SW480 (cell line): ENCODE results near the gene RHBG.
"Not testable (repeated sequence)": the region's sequence is repeated elsewhere in the genome, so short reads cannot be mapped to it uniquely, and the experiment has no call there.

Experiments used
- DNase-seq: peaks from one replicate; pipeline ENCODE4 v3.0.0-alpha.2; 2016; ENCODE audit warnings: low spot score

RHBG gene

GRCh38 chr1:156368889-156369684 lies at the start of gene RHBG:
Gene RHBG, plus strand, starts transcription at chr1:156369211. Its CDS starts 39 bp downstream, at chr1:156369250.
- DNase-seq: peak; percentile 55

GRCh38 chr1:156319664-156320063 lies 49.3 kb upstream of the RHBG start:
- peak; percentile 46 for DNase-seq

GRCh38 chr1:156320560-156320959 lies 48.5 kb upstream of the RHBG start:
- DNase-seq: no peak

GRCh38 chr1:156323179-156323578 lies 45.8 kb upstream of the RHBG start:
- DNase-seq: not testable (repeated sequence)

GRCh38 chr1:156336242-156336641 lies 32.8 kb upstream of the RHBG start:
- DNase-seq: no peak

- no peak for DNase-seq
Observed at GRCh38 chr1:156337052-156337887, 31.7 kb upstream of the RHBG start.

- no peak for DNase-seq
Observed at GRCh38 chr1:156337888-156338179, 31.2 kb upstream of the RHBG start.

GRCh38 chr1:156338180-156338976 lies 30.6 kb upstream of the RHBG start, which contains the start of the genes CCT3 and TSACC:
Gene CCT3, minus strand, starts transcription at chr1:156338292. Its CDS starts 108 bp downstream, at chr1:156338184.
Gene TSACC, plus strand, starts transcription at chr1:156338526. Its CDS starts 1,232 bp downstream, at chr1:156339758.
- DNase-seq: peak; percentile 99

- DNase-seq: no peak
Observed at GRCh38 chr1:156342166-156342955, 26.6 kb upstream of the RHBG start.

GRCh38 chr1:156344409-156344808 lies 24.6 kb upstream of the RHBG start:
- DNase-seq: no peak

- DNase-seq: not testable (repeated sequence)
Observed at GRCh38 chr1:156346035-156346434, 23.0 kb upstream of the RHBG start.

- no peak for DNase-seq
Observed at GRCh38 chr1:156346636-156347035, 22.4 kb upstream of the RHBG start.

- no peak for DNase-seq
Observed at GRCh38 chr1:156347331-156347730, 21.7 kb upstream of the RHBG start.

GRCh38 chr1:156352481-156352880 lies 16.5 kb upstream of the RHBG start:
- DNase-seq: not testable (repeated sequence)

- no peak for DNase-seq
Observed at GRCh38 chr1:156356262-156356874, 12.6 kb upstream of the RHBG start.

- DNase-seq: peak; percentile 75
Observed at GRCh38 chr1:156356875-156357534, 12.0 kb upstream of the RHBG start.

GRCh38 chr1:156357977-156358376 lies 11.0 kb upstream of the RHBG start:
- no peak for DNase-seq

GRCh38 chr1:156358641-156359040 lies 10.4 kb upstream of the RHBG start:
- no peak for DNase-seq

- no peak for DNase-seq
Observed at GRCh38 chr1:156359249-156359648, 9.8 kb upstream of the RHBG start.

- DNase-seq: no peak
Observed at GRCh38 chr1:156359973-156360372, 9.0 kb upstream of the RHBG start.
